Kidney (tissue), 14 donors: Measurements from ENCODE around the gene ZNF776. TPM values are rescaled to one million over a fixed set of nuclear protein-coding genes. Genes with fewer than 3 reads are reported as not detected.

Experiments
- DNase-seq, 5 donors: peaks; one replicate each; pipeline ENCODE4 v3.0.0-alpha.2; 2013 to 2020
- FAIRE-seq: peaks from 2 replicates; lab custom pipeline; 2012; peaks lifted over from hg19 to GRCh38; lab: Jason Lieb, UNC
- H3K27ac ChIP-seq, 2 donors: one replicate each; pipeline ENCODE4 v1.7.0; 2013; ENCODE audit warnings: low read depth in 2 of 2, low read length in 2 of 2, inconsistent platforms in 1 of 2
- H3K27me3 ChIP-seq: one replicate; pipeline ENCODE4 v1.7.1; 2013; ENCODE audit warnings: low read length, inconsistent platforms; ENCODE audit not compliant: control insufficient read depth, insufficient read depth
- H3K36me3 ChIP-seq, 3 donors: one replicate each; pipeline versions ENCODE4 v1.7.0 to v1.7.1; 2013; ENCODE audit warnings: low read length in 3 of 3, control low read depth in 1 of 3, inconsistent platforms in 1 of 3; ENCODE audit not compliant: insufficient read depth in 3 of 3, control insufficient read depth in 2 of 3
- H3K4me1 ChIP-seq, 3 donors: one replicate each; pipeline versions ENCODE4 v1.7.0 to v1.7.1; 2013; ENCODE audit warnings: low read length in 3 of 3, inconsistent platforms in 1 of 3, low read depth in 1 of 3; ENCODE audit not compliant: control insufficient read depth in 2 of 3, insufficient read depth in 2 of 3
- H3K4me3 ChIP-seq, 3 donors: one replicate each; pipeline versions ENCODE4 v1.7.0 to v1.8.1; 2013; ENCODE audit warnings: low read length in 3 of 3, control low read depth in 1 of 3, inconsistent platforms in 1 of 3
- H3K9ac ChIP-seq, 3 donors: one replicate each; pipeline versions ENCODE4 v1.7.0 to v1.7.1; 2013; ENCODE audit warnings: low read length in 3 of 3, control low read depth in 1 of 3, inconsistent platforms in 1 of 3
- H3K9me3 ChIP-seq, 3 donors: one replicate each; pipeline versions ENCODE4 v1.7.0 to v1.7.1; 2013; ENCODE audit warnings: low read length in 3 of 3, control low read depth in 1 of 3, inconsistent platforms in 1 of 3; ENCODE audit not compliant: control insufficient read depth in 2 of 3, insufficient read depth in 1 of 3
- intact Hi-C: fragments of 100-400 bp; cut with DNase I; formaldehyde crosslinking; loops from one replicate; pipeline ENCODE4 v1.11.1; 2022
- polyA plus RNA-seq: library from polyadenylated mRNA; stranded (reverse); fragments of 350-450 nt; fragmentation: Illumina TruSeq; extraction: RNeasy Lipid Tissue Mini Kit (QIAGEN cat#74804); gene quantifications from one replicate; pipeline ENCODE4 v1.2.3, GENCODE V29; 2014; ENCODE audit warnings: low read depth, low replicate concordance; ENCODE audit not compliant: insufficient read depth
- total RNA-seq: library from RNA; stranded (reverse); fragmentation: NEBNext Ultra II Directional; extraction: Animal tissue kit (Norgen Biotek cat#: 25700); gene quantifications from one replicate; pipeline ENCODE4 v1.2.1, GENCODE V29; 2021
- TF ChIP-seq, protein P1 (sequence below): IDR thresholded peaks from 3 replicates; pipeline ENCODE4 v1.5.1; 2012; ENCODE audit warnings: mild to moderate bottlenecking, moderate library complexity, borderline replicate concordance; ENCODE audit not compliant: insufficient read depth; ENCODE audit errors: extremely low read depth
- donor health status: control.
- donor health status: control.
- donor health status: control.
- donor health status: control.
- donor health status: control.
- donor health status: DM: yes; HTN: yes; CAD: no.
- donor health status: Normal renal cell carcinoma (clear cell type).

ZNF776 gene
- total and polyA plus RNA-seq, 2 donors from 2014 or later = 5.6 to 20.5 TPM

DNA sequence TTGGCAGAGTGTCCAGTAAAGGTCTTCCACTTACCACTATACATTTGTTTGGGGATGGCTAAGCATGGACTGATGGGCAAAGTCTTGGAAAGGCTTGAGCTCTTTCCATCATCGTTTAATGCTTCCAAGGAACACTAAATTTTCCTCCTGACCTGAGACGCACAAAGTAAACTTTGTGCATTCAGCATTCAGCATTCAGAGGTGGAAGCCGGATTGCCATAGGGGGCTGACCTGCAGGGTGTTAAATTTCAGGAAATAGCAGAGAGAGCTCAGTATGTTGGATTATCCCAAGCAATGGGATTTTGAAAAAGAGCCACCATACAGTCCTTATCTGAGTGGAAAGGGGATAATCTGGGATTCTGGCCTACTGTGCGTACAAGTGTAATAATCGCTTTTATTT, 54.1 kb downstream of the ZNF776 start:
- intact Hi-C loops = no loop called here
- no peak for DNase-seq
- peaks cover 0 to 3% (median 0%) of the 10 kb centered on the region in 3 donors for H3K36me3 ChIP-seq
- H3K9ac ChIP-seq = no peak overlapping the region
- H3K27me3 ChIP-seq = no peaks in the 10 kb centered on the region
- H3K4me1 ChIP-seq = peaks cover 0 to 2% (median 0%) of the 10 kb centered on the region in 3 donors
- no peak for FAIRE-seq
- no peak overlapping the region for H3K4me3 ChIP-seq
- H3K27ac ChIP-seq = no peak overlapping the region
- no peaks in the 10 kb centered on the region for H3K9me3 ChIP-seq
- TF ChIP-seq, protein P1, sequence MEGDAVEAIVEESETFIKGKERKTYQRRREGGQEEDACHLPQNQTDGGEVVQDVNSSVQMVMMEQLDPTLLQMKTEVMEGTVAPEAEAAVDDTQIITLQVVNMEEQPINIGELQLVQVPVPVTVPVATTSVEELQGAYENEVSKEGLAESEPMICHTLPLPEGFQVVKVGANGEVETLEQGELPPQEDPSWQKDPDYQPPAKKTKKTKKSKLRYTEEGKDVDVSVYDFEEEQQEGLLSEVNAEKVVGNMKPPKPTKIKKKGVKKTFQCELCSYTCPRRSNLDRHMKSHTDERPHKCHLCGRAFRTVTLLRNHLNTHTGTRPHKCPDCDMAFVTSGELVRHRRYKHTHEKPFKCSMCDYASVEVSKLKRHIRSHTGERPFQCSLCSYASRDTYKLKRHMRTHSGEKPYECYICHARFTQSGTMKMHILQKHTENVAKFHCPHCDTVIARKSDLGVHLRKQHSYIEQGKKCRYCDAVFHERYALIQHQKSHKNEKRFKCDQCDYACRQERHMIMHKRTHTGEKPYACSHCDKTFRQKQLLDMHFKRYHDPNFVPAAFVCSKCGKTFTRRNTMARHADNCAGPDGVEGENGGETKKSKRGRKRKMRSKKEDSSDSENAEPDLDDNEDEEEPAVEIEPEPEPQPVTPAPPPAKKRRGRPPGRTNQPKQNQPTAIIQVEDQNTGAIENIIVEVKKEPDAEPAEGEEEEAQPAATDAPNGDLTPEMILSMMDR = no peak

DNA sequence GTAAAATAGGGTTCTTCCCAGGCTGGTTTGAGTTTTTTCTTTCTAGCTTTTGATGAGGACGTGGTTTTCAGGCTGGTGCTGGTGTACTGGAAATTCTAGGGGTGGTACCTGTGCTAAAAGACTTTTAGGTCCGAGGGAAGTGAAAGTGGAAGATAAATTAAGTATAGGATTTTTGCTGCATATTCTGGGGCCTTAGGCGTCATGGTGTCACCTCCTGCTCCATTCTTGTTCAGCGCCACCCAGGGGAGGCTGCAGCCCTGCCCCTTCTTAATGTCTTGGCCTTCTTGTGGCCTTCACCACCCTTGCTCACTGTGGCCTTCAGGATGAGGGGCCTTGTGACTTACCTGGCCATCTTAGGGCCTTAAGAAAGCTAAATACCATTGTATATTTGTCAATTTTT, 55.7 kb downstream of the ZNF776 start:
- Histone ChIP-seq H3K4me3 (no peak overlapping the region), H3K4me1 (peaks cover 0 to 2% (median 0%) of the 10 kb centered on the region in 3 donors), H3K9ac (no peak overlapping the region), H3K27ac (no peak overlapping the region), H3K27me3 (no peaks in the 10 kb centered on the region), H3K36me3 (no peaks in the 10 kb centered on the region), H3K9me3 (no peaks in the 10 kb centered on the region)
- TF ChIP-seq, protein P1 = no peak
- FAIRE-seq (no peak), DNase-seq (no peak)
- intact Hi-C loops = no loop called here

DNA sequence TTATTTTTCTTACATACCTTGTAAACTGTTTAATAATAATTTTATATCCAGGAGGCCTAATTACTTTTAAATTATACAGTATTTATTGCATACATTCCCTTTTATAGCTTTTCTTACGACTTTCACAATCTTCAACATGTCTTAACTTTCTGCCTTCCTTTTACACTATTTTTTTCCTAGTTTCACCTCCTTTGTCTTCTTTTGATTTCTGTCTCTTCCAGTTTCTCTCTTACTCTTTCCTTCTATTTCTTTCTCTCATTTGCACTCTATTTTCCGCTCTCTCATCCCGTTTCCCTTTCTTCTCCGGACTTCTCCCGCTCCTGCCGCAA, 56.6 kb downstream of the ZNF776 start:
- H3K27ac ChIP-seq = peak overlapping the region in 1 of 2 donors; percentile 81

More for the DNA sequence above, 56.6 kb downstream of the ZNF776 start:
- peak overlapping the region; percentile 53 to 81 (median 73) for H3K4me3 ChIP-seq
- H3K27me3 ChIP-seq = no peaks in the 10 kb centered on the region
- intact Hi-C loops = no loop called here
- DNase-seq = no peak
- peaks cover 0 to 2% (median 0%) of the 10 kb centered on the region in 3 donors for H3K4me1 ChIP-seq
- no peak for FAIRE-seq
- peaks cover 0 to 6% (median 4%) of the 10 kb centered on the region in 3 donors for H3K36me3 ChIP-seq
- H3K9me3 ChIP-seq = no peaks in the 10 kb centered on the region
- TF ChIP-seq, protein P1 = no peak
- H3K9ac ChIP-seq = peak overlapping the region; percentile 8 to 80 (median 57)
